ENCODE data around the gene RPS4Y2.

Gene RPS4Y2

DNA sequence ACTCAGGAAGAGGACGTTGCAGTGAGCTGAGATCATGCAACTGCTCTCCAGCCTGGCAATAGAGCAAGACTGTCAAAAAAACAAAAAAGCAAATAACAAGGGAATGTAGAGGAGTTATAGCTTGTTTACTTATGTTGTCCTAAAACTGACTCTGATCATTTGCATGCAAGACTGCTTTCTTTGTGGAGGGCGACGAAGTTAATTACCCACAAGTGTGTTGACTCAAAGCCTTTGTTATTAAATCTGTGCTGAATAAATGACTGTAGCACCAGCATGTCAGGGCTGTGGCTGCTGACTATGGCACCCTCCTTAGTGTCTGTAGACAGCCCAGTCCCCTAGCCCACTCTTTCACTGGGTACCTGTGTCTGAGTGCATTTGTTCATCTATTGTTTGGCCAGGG, 50.3 kb downstream of the RPS4Y2 start:
- no peak for TF ChIP-seq TAF1 (IDR thresholded peaks at IDR 0.05; ENCODE audit: low read depth, low read length)
- no peak for TF ChIP-seq POU2F2 (IDR thresholded peaks at IDR 0.05; ENCODE audit: low read depth, low read length)
- no peak for TF ChIP-seq SPI1 (IDR thresholded peaks at IDR 0.05; ENCODE audit: low read depth, low read length)
- no peak for TF ChIP-seq PAX5 (IDR thresholded peaks at IDR 0.05; ENCODE audit: insufficient read depth, low read length, severe bottlenecking)
- no peak for TF ChIP-seq POLR2A (IDR thresholded peaks at IDR 0.05; ENCODE audit: low read depth, low read length)
- no peak for TF ChIP-seq POLR2AphosphoS5 (IDR thresholded peaks at IDR 0.05; ENCODE audit: low read depth, low read length)
- no peak for FAIRE-seq
- DNase-seq (ENCODE audit: insufficient read length, low spot score) = no peak

DNA sequence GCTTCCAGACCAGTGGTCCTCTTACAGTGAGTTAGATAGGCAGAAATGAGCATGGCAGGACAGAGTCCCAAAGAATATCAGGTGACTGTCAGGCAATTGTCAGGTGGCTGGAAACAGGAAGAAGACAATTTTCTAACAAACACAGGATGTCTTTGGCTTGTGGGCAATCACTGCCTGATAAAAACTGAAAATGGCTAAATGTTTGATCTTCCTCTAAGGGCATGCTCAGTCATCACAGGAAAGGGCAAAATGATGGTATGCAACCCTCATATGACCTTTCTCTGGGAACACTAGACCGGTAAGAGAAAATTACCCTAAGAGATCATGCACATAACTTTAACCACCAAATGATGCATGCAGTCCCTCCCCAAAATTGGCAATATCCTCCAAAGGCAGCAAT, 57.6 kb downstream of the RPS4Y2 start:
- DNase-seq (ENCODE audit: insufficient read length, low spot score) (no peak), FAIRE-seq (no peak)
- no peak for TF ChIP-seq POLR2AphosphoS5 (IDR thresholded peaks at IDR 0.05; ENCODE audit: low read depth, low read length)
- no peak for TF ChIP-seq SPI1 (IDR thresholded peaks at IDR 0.05; ENCODE audit: low read depth, low read length)
- TF ChIP-seq POU2F2 (IDR thresholded peaks at IDR 0.05; ENCODE audit: low read depth, low read length) = no peak
- TF ChIP-seq PAX5 (IDR thresholded peaks at IDR 0.05; ENCODE audit: insufficient read depth, low read length, severe bottlenecking) = no peak
- TF ChIP-seq POLR2A (IDR thresholded peaks at IDR 0.05; ENCODE audit: low read depth, low read length) = no peak
- no peak for TF ChIP-seq TAF1 (IDR thresholded peaks at IDR 0.05; ENCODE audit: low read depth, low read length)

DNA sequence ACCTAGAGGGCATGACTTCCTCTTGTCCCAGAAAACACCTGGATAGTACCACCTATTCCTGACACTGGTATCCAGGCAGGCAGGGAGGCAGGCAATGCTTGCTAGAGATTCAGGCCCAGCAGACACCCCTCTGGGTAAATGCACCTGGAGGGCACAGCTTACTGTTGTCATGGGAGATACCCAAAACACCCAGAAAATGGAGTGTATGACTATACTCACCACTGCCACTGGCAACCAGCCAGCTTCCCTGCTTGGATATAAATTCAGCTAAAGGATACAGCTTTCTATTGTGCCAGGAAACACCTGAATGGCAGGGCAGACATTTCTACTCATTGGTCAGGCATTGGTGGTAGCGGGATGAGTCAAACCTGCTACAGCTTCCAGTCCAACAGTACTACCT, 58.9 kb downstream of the RPS4Y2 start:
- no peak for TF ChIP-seq TAF1 (IDR thresholded peaks at IDR 0.05; ENCODE audit: low read depth, low read length)
- no peak for TF ChIP-seq POLR2AphosphoS5 (IDR thresholded peaks at IDR 0.05; ENCODE audit: low read depth, low read length)
- no peak for TF ChIP-seq POLR2A (IDR thresholded peaks at IDR 0.05; ENCODE audit: low read depth, low read length)
- TF ChIP-seq POU2F2 (IDR thresholded peaks at IDR 0.05; ENCODE audit: low read depth, low read length) = no peak
- TF ChIP-seq SPI1 (IDR thresholded peaks at IDR 0.05; ENCODE audit: low read depth, low read length) = no peak
- TF ChIP-seq PAX5 (IDR thresholded peaks at IDR 0.05; ENCODE audit: insufficient read depth, low read length, severe bottlenecking) = no peak
- DNase-seq (ENCODE audit: insufficient read length, low spot score) (no peak), FAIRE-seq (no peak)

DNA sequence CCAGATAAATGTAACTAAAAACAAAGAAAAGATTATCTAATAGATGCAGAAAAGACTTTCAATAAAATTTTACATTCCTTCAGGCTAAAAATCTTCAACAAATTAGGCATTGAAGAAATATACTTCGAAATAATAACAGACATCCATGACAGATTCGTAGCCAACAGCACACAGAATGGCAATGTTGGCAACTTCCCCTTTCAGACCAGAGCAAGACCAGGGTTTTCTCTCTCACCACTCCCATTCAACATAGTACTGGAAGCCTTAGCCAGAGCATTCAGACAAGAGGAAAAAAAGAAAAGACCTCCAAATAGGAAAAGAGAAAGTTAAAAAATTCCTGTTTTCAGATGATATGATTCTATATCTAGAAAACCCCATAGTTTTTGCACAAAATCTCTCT, 61.2 kb downstream of the RPS4Y2 start:
- no peak for FAIRE-seq
- TF ChIP-seq POLR2AphosphoS5 (IDR thresholded peaks at IDR 0.05; ENCODE audit: low read depth, low read length) = no peak
- TF ChIP-seq POU2F2 (IDR thresholded peaks at IDR 0.05; ENCODE audit: low read depth, low read length) = no peak
- TF ChIP-seq PAX5 (IDR thresholded peaks at IDR 0.05; ENCODE audit: insufficient read depth, low read length, severe bottlenecking) = no peak
- no peak for TF ChIP-seq POLR2A (IDR thresholded peaks at IDR 0.05; ENCODE audit: low read depth, low read length)
- no peak for TF ChIP-seq TAF1 (IDR thresholded peaks at IDR 0.05; ENCODE audit: low read depth, low read length)
- no peak for TF ChIP-seq SPI1 (IDR thresholded peaks at IDR 0.05; ENCODE audit: low read depth, low read length)
- no peak for DNase-seq (ENCODE audit: insufficient read length, low spot score)
